Stomach (tissue), 4 donors: ENCODE results near the gene CLRN1.

Experiments used
- CTCF ChIP-seq, 7 experiments: fragments of 450-650 bp in 4 of 7; fragments of 200-600 bp in 3 of 7; sonication (generic) in 3 of 7; IDR thresholded peaks; one replicate each; pipeline ENCODE4 v1.5.1; 2016 to 2019; ENCODE audit warnings: antibody characterized with exemption in 7 of 7, control low read depth in 2 of 7, mild to moderate bottlenecking in 1 of 7
- EP300 ChIP-seq: sonication (generic); formaldehyde crosslinking; IDR thresholded peaks from one replicate; pipeline ENCODE4 v1.6.1; 2017; ENCODE audit warnings: antibody characterized with exemption
- POLR2A ChIP-seq, 4 donors: fragments of 450-650 bp; IDR thresholded peaks; one replicate each; pipeline ENCODE4 v1.6.1; 2016; ENCODE audit warnings: antibody characterized with exemption in 4 of 4, control low read depth in 2 of 4, mild to moderate bottlenecking in 1 of 4, moderate library complexity in 1 of 4
- POLR2AphosphoS5 ChIP-seq, 3 donors: sonication (generic); formaldehyde crosslinking; IDR thresholded peaks; one replicate each; pipeline ENCODE4 v1.6.1; 2016; ENCODE audit warnings: antibody characterized with exemption in 3 of 3

DNA sequence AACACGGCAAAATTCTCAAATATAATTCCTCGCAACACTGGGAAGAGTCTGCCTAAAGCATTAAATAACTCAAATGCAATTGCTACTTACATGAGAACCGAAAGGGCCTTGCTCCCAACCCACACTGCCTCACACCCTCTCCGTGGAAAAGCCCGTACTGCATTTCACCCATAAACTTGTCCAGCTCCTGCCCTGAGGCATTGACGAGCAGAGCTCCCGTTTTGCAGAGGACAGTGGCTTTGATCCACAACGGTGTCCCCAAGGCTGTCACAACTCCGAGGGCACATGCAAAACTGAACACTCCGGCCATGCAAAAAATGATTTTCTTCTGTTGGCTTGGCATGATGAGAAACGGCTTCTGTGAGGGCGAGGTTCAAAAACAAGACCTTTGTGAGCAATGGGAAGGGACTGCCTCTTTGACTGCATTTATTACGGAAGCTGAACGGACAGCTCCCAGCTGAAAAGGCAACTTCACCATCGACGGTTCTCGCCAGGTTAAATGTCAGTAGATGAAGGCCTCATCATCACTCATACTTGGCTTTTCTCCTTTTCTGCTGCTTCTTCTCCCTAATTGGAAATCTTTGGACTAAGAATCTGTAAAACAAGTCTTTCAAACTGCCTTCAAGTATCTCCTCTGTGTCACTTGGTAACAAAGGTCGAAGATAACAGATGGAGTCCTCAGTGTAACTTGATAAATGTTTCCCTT, at the start of gene CLRN1:
- TF ChIP-seq CTCF (IDR thresholded peaks at IDR 0.05) (no peak), POLR2AphosphoS5 (IDR thresholded peaks at IDR 0.05) (no peak), POLR2A (IDR thresholded peaks at IDR 0.05) (no peak), EP300 (no peak)
